Astrocyte (in vitro differentiated cells and primary cell): Measurements from ENCODE around the gene CYB561D2.

Source experiments
- CTCF ChIP-seq: IDR thresholded peaks from 2 replicates; pipeline ENCODE4 v1.5.1; 2011; ENCODE audit warnings: low read depth, mild to moderate bottlenecking, inconsistent platforms, low read length, moderate library complexity; ENCODE audit not compliant: insufficient read depth
- EZH2 ChIP-seq: IDR thresholded peaks from 2 replicates; pipeline ENCODE4 v1.6.1; 2012; ENCODE audit warnings: mild to moderate bottlenecking, low read length, inconsistent platforms; ENCODE audit not compliant: insufficient read depth

DNA sequence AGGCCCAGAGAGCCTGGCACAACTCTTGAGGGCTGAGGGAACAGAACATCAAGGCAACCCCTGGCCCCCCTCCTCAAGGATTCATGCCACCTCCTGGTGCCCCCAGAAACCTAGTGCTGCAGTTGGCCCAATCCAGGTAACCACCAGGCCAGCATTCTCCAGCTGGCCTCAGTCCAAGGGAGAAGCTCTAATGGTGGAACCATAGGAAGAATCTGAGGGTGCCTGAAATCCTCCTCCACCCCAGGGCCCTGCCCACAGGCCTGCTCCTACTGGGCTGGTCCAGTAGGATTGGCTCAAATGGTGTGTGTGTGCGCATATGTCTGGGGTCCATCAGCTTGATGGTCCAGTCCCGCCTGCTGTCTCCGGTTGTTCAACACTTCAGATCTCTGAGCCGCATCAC is 35.8 kb upstream of the CYB561D2 start:
- TF ChIP-seq CTCF (no peak), EZH2 (no peak)
